Neural progenitor cell (in vitro differentiated cells): ENCODE data around the gene USP37. TPM values are rescaled to one million over a fixed set of nuclear protein-coding genes. Genes with fewer than 3 reads are reported as not detected.

Source experiments
- DNase-seq: peaks from one replicate; pipeline ENCODE4 v3.0.0-alpha.2; 2016; ENCODE audit warnings: low spot score
- H2AFZ ChIP-seq: fragments of 200-600 bp; sonication (generic); replicated peaks from 2 replicates; pipeline ENCODE4 v1.6.1; 2016; ENCODE audit warnings: antibody characterized with exemption
- H3F3A ChIP-seq: fragments of 200-600 bp; sonication (generic); 2 replicates; pipeline ENCODE4 v1.6.1; 2016; ENCODE audit warnings: antibody characterized with exemption, low read depth
- H3K27ac ChIP-seq: fragments of 200-600 bp; sonication (generic); 2 replicates; pipeline ENCODE4 v1.5.1; 2016; ENCODE audit warnings: mild to moderate bottlenecking
- H3K27me3 ChIP-seq: fragments of 200-600 bp; sonication (generic); 2 replicates; pipeline ENCODE4 v1.6.1; 2016; ENCODE audit warnings: mild to moderate bottlenecking, moderate library complexity
- H3K36me3 ChIP-seq: fragments of 200-600 bp; sonication (generic); 2 replicates; pipeline ENCODE4 v1.5.1; 2016
- H3K4me1 ChIP-seq: fragments of 200-600 bp; sonication (generic); 2 replicates; pipeline ENCODE4 v1.6.1; 2016; ENCODE audit warnings: mixed run types
- H3K4me2 ChIP-seq: fragments of 200-600 bp; sonication (generic); 2 replicates; pipeline ENCODE4 v1.6.1; 2016
- H3K4me3 ChIP-seq: fragments of 200-600 bp; sonication (generic); 2 replicates; pipeline ENCODE4 v1.5.1; 2016
- H3K79me2 ChIP-seq: fragments of 200-600 bp; sonication (generic); 2 replicates; pipeline ENCODE4 v1.6.1; 2016; ENCODE audit warnings: low read depth
- H3K9ac ChIP-seq: fragments of 200-600 bp; sonication (generic); 2 replicates; pipeline ENCODE4 v1.6.1; 2016
- H3K9me3 ChIP-seq: fragments of 200-600 bp; sonication (generic); 2 replicates; pipeline ENCODE4 v1.5.1; 2016; ENCODE audit warnings: low read depth
- H4K20me1 ChIP-seq: fragments of 200-600 bp; sonication (generic); 2 replicates; pipeline ENCODE4 v1.6.1; 2016; ENCODE audit warnings: low read depth
- H3K27ac Mint-ChIP-seq: 3 replicates; pipeline ENCODE4 v1.8.0; 2021; ENCODE audit warnings: mixed read lengths
- H3K27me3 Mint-ChIP-seq: 2 replicates; pipeline ENCODE4 v1.8.0; 2022; ENCODE audit warnings: low read depth, mild to moderate bottlenecking, inconsistent platforms, moderate library complexity, mixed read lengths; ENCODE audit not compliant: insufficient read depth
- H3K36me3 Mint-ChIP-seq: 3 replicates; pipeline ENCODE4 v1.8.0; 2021; ENCODE audit warnings: mixed read lengths
- H3K4me1 Mint-ChIP-seq: 3 replicates; pipeline ENCODE4 v1.8.0; 2021; ENCODE audit warnings: mixed read lengths
- H3K4me3 Mint-ChIP-seq: 3 replicates; pipeline ENCODE4 v1.8.0; 2021; ENCODE audit warnings: mild to moderate bottlenecking, moderate library complexity, mixed read lengths
- H3K9me3 Mint-ChIP-seq: 3 replicates; pipeline ENCODE4 v1.8.0; 2020; ENCODE audit warnings: mixed read lengths
- CTCF ChIP-seq: fragments of 200-600 bp; sonication (generic); IDR thresholded peaks from 2 replicates; pipeline ENCODE4 v1.5.1; 2017; ENCODE audit warnings: antibody characterized with exemption, mild to moderate bottlenecking
- EZH2 ChIP-seq: fragments of 200-600 bp; sonication (generic); IDR thresholded peaks from 2 replicates; pipeline ENCODE4 v1.6.1; 2017; ENCODE audit warnings: antibody characterized with exemption, mild to moderate bottlenecking, moderate library complexity
- EZH2phosphoT487 ChIP-seq: fragments of 200-600 bp; sonication (generic); IDR thresholded peaks from 2 replicates; pipeline ENCODE4 v1.6.1; 2017; ENCODE audit warnings: antibody characterized with exemption
- total RNA-seq: library from RNA; depleted of rRNA; stranded (reverse); fragments of >200 nt; gene quantifications from 2 replicates; pipeline ENCODE4 v1.2.3, GENCODE V29; 2015; ENCODE audit warnings: low replicate concordance

USP37 gene
- total RNA-seq, 1 donor from 2014 or later = 35.1 TPM

DNA sequence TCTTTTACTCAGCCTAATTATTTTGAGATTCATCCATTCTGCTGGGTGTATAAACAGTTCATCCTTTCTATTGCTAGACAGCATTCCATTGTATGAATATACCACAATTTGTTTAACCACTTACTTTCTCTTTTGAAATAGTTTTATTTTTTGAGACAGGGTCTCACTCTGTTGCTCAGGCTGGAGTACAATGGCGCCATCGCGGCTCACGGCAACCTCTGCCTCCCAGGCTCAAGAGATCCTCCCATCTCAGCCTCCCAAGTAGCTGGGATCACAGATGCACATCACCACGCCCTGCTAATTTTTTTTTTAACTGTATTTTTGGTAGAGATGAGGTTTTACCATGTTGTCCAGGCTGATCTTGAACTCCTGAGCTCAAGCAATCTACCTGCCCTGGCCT, 54.5 kb downstream of the USP37 start:
- TF ChIP-seq CTCF (no peak), EZH2 (no peak), EZH2phosphoT487 (no peak)
- peaks cover 42% of the 10 kb centered on the region for H3K79me2 ChIP-seq
- no peak overlapping the region for H3K4me3 ChIP-seq
- no peaks in the 10 kb centered on the region for H3K27me3 ChIP-seq
- H3K36me3 ChIP-seq = peaks cover 12% of the 10 kb centered on the region
- Mint-ChIP-seq H3K36me3 (peaks cover 37% of the 10 kb centered on the region), H3K27ac (no peak overlapping the region), H3K9me3 (peaks cover 2% of the 10 kb centered on the region), H3K4me3 (no peak overlapping the region), H3K27me3 (no peaks in the 10 kb centered on the region), H3K4me1 (no peaks in the 10 kb centered on the region)
- H2AFZ ChIP-seq = no peak overlapping the region
- no peaks in the 10 kb centered on the region for H3K4me1 ChIP-seq
- H3K27ac ChIP-seq = no peak overlapping the region
- no peak overlapping the region for H3K4me2 ChIP-seq
- no peaks in the 10 kb centered on the region for H3F3A ChIP-seq
- DNase-seq = no peak
- H3K9me3 ChIP-seq = no peaks in the 10 kb centered on the region
- H3K9ac ChIP-seq = no peak overlapping the region
- no peaks in the 10 kb centered on the region for H4K20me1 ChIP-seq

GRCh38 chr2:218508299-218508698, 59.9 kb downstream of the USP37 start:
- Histone ChIP-seq H3K4me1 (no peaks in the 10 kb centered on the region), H3K9me3 (no peaks in the 10 kb centered on the region), H3F3A (no peaks in the 10 kb centered on the region), H3K4me3 (no peak overlapping the region), H3K9ac (no peak overlapping the region), H3K4me2 (no peak overlapping the region), H3K27me3 (no peaks in the 10 kb centered on the region), H3K36me3 (peaks cover 12% of the 10 kb centered on the region), H3K27ac (no peak overlapping the region), H4K20me1 (peaks cover 4% of the 10 kb centered on the region), H2AFZ (no peak overlapping the region), H3K79me2 (peaks cover 11% of the 10 kb centered on the region)
- Mint-ChIP-seq H3K27ac (no peak overlapping the region), H3K36me3 (peaks cover 25% of the 10 kb centered on the region), H3K4me1 (no peaks in the 10 kb centered on the region), H3K27me3 (no peaks in the 10 kb centered on the region), H3K9me3 (peaks cover 2% of the 10 kb centered on the region), H3K4me3 (no peak overlapping the region)
- DNase-seq = no peak
- TF ChIP-seq EZH2 = no peak
- no peak for TF ChIP-seq EZH2phosphoT487
- TF ChIP-seq CTCF = no peak

- Histone ChIP-seq H3K36me3 (peaks cover 6% of the 10 kb centered on the region), H3K9ac (no peak overlapping the region), H3K4me2 (no peak overlapping the region), H3K4me1 (no peaks in the 10 kb centered on the region), H3K27me3 (no peaks in the 10 kb centered on the region), H3K27ac (no peak overlapping the region), H3K9me3 (no peaks in the 10 kb centered on the region), H2AFZ (no peak overlapping the region), H3K4me3 (no peak overlapping the region), H4K20me1 (peaks cover 10% of the 10 kb centered on the region), H3K79me2 (no peaks in the 10 kb centered on the region), H3F3A (no peaks in the 10 kb centered on the region)
- DNase-seq = no peak
- Mint-ChIP-seq H3K27me3 (no peaks in the 10 kb centered on the region), H3K4me1 (no peaks in the 10 kb centered on the region), H3K36me3 (peaks cover 23% of the 10 kb centered on the region), H3K4me3 (no peak overlapping the region), H3K9me3 (no peaks in the 10 kb centered on the region), H3K27ac (no peak overlapping the region)
- TF ChIP-seq EZH2phosphoT487 (no peak), EZH2 (no peak), CTCF (no peak)
Observed at GRCh38 chr2:218505754-218506371, 62.3 kb downstream of the USP37 start.
